HEK293T (cell line): ENCODE results near the gene UNG.
"Not testable (repeated sequence)": the region's sequence is repeated elsewhere in the genome, so short reads cannot be mapped to it uniquely, and the experiment has no call there.

ENCODE experiments used
- L3MBTL2 ChIP-seq: fragments of 450-650 bp; conservative IDR thresholded peaks from 2 replicates; pipeline ENCODE4 v1.6.1; 2016; ENCODE audit warnings: mild to moderate bottlenecking
- TF ChIP-seq, protein P1 (sequence below): fragments of 450-650 bp; IDR thresholded peaks from 2 replicates; pipeline ENCODE4 v1.6.1; 2016

- TF ChIP-seq, protein P1, sequence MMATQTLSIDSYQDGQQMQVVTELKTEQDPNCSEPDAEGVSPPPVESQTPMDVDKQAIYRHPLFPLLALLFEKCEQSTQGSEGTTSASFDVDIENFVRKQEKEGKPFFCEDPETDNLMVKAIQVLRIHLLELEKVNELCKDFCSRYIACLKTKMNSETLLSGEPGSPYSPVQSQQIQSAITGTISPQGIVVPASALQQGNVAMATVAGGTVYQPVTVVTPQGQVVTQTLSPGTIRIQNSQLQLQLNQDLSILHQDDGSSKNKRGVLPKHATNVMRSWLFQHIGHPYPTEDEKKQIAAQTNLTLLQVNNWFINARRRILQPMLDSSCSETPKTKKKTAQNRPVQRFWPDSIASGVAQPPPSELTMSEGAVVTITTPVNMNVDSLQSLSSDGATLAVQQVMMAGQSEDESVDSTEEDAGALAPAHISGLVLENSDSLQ, result not testable (repeated sequence)
- TF ChIP-seq L3MBTL2, result not testable (repeated sequence)
Observed at GRCh38 chr12:109049794-109050193, 47.6 kb upstream of the UNG start.
